HepG2 (cell line): ENCODE data around the gene CLEC16A. TPM values are rescaled to one million over a fixed set of nuclear protein-coding genes. Genes with fewer than 3 reads are reported as not detected.

ENCODE experiments used
- ATAC-seq: fragments of 200-7000 bp; cut with Tn5 transposase; 3 replicates; pipeline ENCODE4 v1.9.1; 2020; ENCODE audit warnings: mild to moderate bottlenecking, moderate library complexity
- BruUV-seq: library from RNA; stranded (reverse); fragments of 400-500 nt; replicated peaks from 2 replicates; lab custom pipeline; 2021; lab: Mats Ljungman, UMichigan
- CTCF ChIA-PET: fragments of 300-600 bp; formaldehyde crosslinking; extraction: SDS; loops from one replicate; lab custom pipeline; 2021; ENCODE audit warnings: low total read pairs, inconsistent platforms, low intra/inter-chr PET ratio; lab: Yijun Ruan, JAX
- POLR2A ChIA-PET: fragments of 350-600 bp; sonication (Branson Sonifier 250); formaldehyde crosslinking; loops from one replicate; lab custom pipeline; 2020; ENCODE audit warnings: antibody characterized with exemption, inconsistent platforms; lab: Yijun Ruan, JAX
- DNase-seq: peaks from one replicate; pipeline ENCODE4 v3.0.0-alpha.2; 2015; ENCODE audit warnings: low spot score
- FAIRE-seq: peaks from 3 replicates; lab custom pipeline; 2011; peaks lifted over from hg19 to GRCh38; lab: Jason Lieb, UNC
- H2AFZ ChIP-seq: one replicate; pipeline ENCODE4 v1.6.1; 2011; ENCODE audit warnings: low read length, inconsistent platforms
- H3K27ac ChIP-seq: fragments of 300-600 bp; 3 replicates; pipeline ENCODE4 v1.8.0; 2011; ENCODE audit warnings: mixed run types, mild to moderate bottlenecking, mixed read lengths, low read length, inconsistent platforms; ENCODE audit not compliant: insufficient read depth; ENCODE audit errors: extremely low read length
- H3K27me3 ChIP-seq, 2 experiments: fragments of 200-600 bp in 1 of 2; 2 replicates in 1 of 2; 3 replicates in 1 of 2; pipeline versions ENCODE4 v1.6.0 to v1.8.0; 2011; ENCODE audit warnings: low read length in 2 of 2, mild to moderate bottlenecking in 2 of 2, moderate library complexity in 2 of 2, inconsistent platforms in 1 of 2; ENCODE audit not compliant: insufficient read depth in 2 of 2, control insufficient read depth in 1 of 2
- H3K36me3 ChIP-seq, 2 experiments: fragments of 200-600 bp in 1 of 2; replicated peaks in 1 of 2; 2 replicates in 1 of 2; 3 replicates in 1 of 2; pipeline versions ENCODE4 v1.5.1 to v1.8.0; 2011; ENCODE audit warnings: low read length in 2 of 2, inconsistent platforms in 1 of 2; ENCODE audit not compliant: insufficient read depth in 2 of 2, control insufficient read depth in 1 of 2
- H3K4me1 ChIP-seq: 2 replicates; pipeline ENCODE4 v1.5.1; 2012; ENCODE audit warnings: low read length, inconsistent platforms; ENCODE audit not compliant: insufficient read depth
- H3K4me2 ChIP-seq: 2 replicates; pipeline ENCODE4 v1.6.0; 2011; ENCODE audit warnings: low read depth, low read length, inconsistent platforms
- H3K4me3 ChIP-seq, 3 experiments: fragments of 200-600 bp in 1 of 3; sonication (generic), shearing (Covaris generic) in 1 of 3; replicated peaks in 1 of 3; 2 replicates each; pipeline ENCODE4 v1.5.1; 2011 to 2016; ENCODE audit warnings: low read length in 3 of 3, inconsistent platforms in 2 of 3, low read depth in 2 of 3, mild to moderate bottlenecking in 2 of 3, control low read depth in 1 of 3, mixed read lengths in 1 of 3; ENCODE audit not compliant: insufficient read depth in 1 of 3
- H3K79me2 ChIP-seq: one replicate; pipeline ENCODE4 v1.6.1; 2011; ENCODE audit warnings: low read length, inconsistent platforms; ENCODE audit not compliant: insufficient read depth
- H3K9ac ChIP-seq: 2 replicates; pipeline ENCODE4 v1.6.0; 2011; ENCODE audit warnings: mild to moderate bottlenecking, low read depth, low read length, inconsistent platforms; ENCODE audit not compliant: insufficient read depth
- H3K9me3 ChIP-seq: 2 replicates; pipeline ENCODE4 v1.5.1; 2012; ENCODE audit warnings: mild to moderate bottlenecking, low read length
- H4K20me1 ChIP-seq: 2 replicates; pipeline ENCODE4 v1.6.0; 2011; ENCODE audit warnings: inconsistent platforms, mild to moderate bottlenecking, low read length, moderate library complexity; ENCODE audit not compliant: insufficient read depth
- ARID5B ChIP-seq: IDR thresholded peaks from 2 replicates; pipeline ENCODE4 v1.4.0; 2020; ENCODE audit warnings: mild to moderate bottlenecking, missing genetic modification reagents
- ARNT2 ChIP-seq: sonication (generic); formaldehyde crosslinking; IDR thresholded peaks from 2 replicates; pipeline ENCODE4 v1.8.0; 2022; ENCODE audit warnings: mild to moderate bottlenecking, low read depth, missing genetic modification reagents, moderate library complexity
- ATF7-NPFF ChIP-seq: sonication (generic); formaldehyde crosslinking; IDR thresholded peaks from 2 replicates; pipeline ENCODE4 v1.8.1; 2023; ENCODE audit warnings: mild to moderate bottlenecking, low read depth, missing genetic modification reagents, moderate library complexity
- BCL3 ChIP-seq: sonication (generic); formaldehyde crosslinking; IDR thresholded peaks from 2 replicates; pipeline ENCODE4 v1.5.1; 2020; ENCODE audit warnings: mild to moderate bottlenecking, missing genetic modification reagents, moderate library complexity
- GTF3A ChIP-seq: sonication (generic); formaldehyde crosslinking; conservative IDR thresholded peaks from 2 replicates; pipeline ENCODE4 v1.4.0; 2020; ENCODE audit warnings: mild to moderate bottlenecking, missing genetic modification reagents
- HMGXB3 ChIP-seq: sonication (generic); formaldehyde crosslinking; IDR thresholded peaks from 2 replicates; pipeline ENCODE4 v1.4.0; 2020; ENCODE audit warnings: missing genetic modification reagents, borderline replicate concordance
- HNRNPL ChIP-seq: fragments of 200-400 bp; formaldehyde crosslinking; IDR thresholded peaks from 2 replicates; pipeline ENCODE4 v1.6.1; 2017; ENCODE audit warnings: mild to moderate bottlenecking, low read depth, low read length
- ZNF274 ChIP-seq: sonication (generic); formaldehyde crosslinking; IDR thresholded peaks from 2 replicates; pipeline ENCODE4 v1.5.1; 2020; ENCODE audit warnings: mild to moderate bottlenecking, missing genetic modification reagents
- ZNF468 ChIP-seq: sonication (generic); formaldehyde crosslinking; IDR thresholded peaks from 2 replicates; pipeline ENCODE4 v1.8.0; 2022; ENCODE audit warnings: mild to moderate bottlenecking, moderate library complexity, missing genetic modification reagents
- ZNF605 ChIP-seq: sonication (generic); formaldehyde crosslinking; IDR thresholded peaks from 2 replicates; pipeline ENCODE4 v1.8.0; 2022; ENCODE audit warnings: mild to moderate bottlenecking, missing genetic modification reagents
- ZNF724P ChIP-seq: sonication (generic); formaldehyde crosslinking; IDR thresholded peaks from 2 replicates; pipeline ENCODE4 v1.8.0; 2022; ENCODE audit warnings: missing genetic modification reagents, borderline replicate concordance
- ZSCAN31 ChIP-seq: sonication (generic); formaldehyde crosslinking; IDR thresholded peaks from 2 replicates; pipeline ENCODE4 v1.5.0; 2020; ENCODE audit warnings: low read depth, mild to moderate bottlenecking, missing genetic modification reagents
- WGBS: methylation state at CpG from one replicate; pipeline ENCODE4 v1.1.6; 2017; ENCODE audit warnings: low lambda C conversion rate; 5-methylcytosine and 5-hydroxymethylcytosine counted together
- in situ Hi-C: cut with HindIII; loops from 2 replicates; pipeline ENCODE4 v1.10.0; 2017; ENCODE audit warnings: low pct_unique_long_range_greater_than_20kb; ENCODE audit not compliant: extremely low pct_ligation_motif_present
- intact Hi-C: fragments of 100-400 bp; cut with micrococcal nuclease; formaldehyde crosslinking; loops from one replicate; pipeline ENCODE4 v1.10.0; 2022; ENCODE audit not compliant: unreplicated experiment
- polyA plus RNA-seq, 8 experiments: library from polyadenylated mRNA; depleted of rRNA in 3 of 8; stranded (reverse) in 7 of 8; unstranded in 1 of 8; fragments of >200 nt; fragmentation: Illumina TruSeq in 4 of 8; extraction: Trizol in 4 of 8; gene quantifications; 2 replicates each; pipeline versions ENCODE4 v1.2.1 to v1.2.3, GENCODE V29; 2011 to 2016; ENCODE audit warnings: low read depth in 4 of 8, missing spikeins in 1 of 8, mixed read lengths in 1 of 8; ENCODE audit not compliant: insufficient read depth in 1 of 8
- total RNA-seq, 5 experiments: library from RNA; depleted of rRNA; stranded (reverse); fragments of >200 nt; fragmentation: Illumina TruSeq; extraction: Trizol; gene quantifications; 2 replicates each; pipeline ENCODE4 v1.2.3, GENCODE V29; 2016; ENCODE audit warnings: low read depth in 1 of 5

The CLEC16A gene
- total and polyA plus RNA-seq, 2 of the 13 experiments (the other 11 are each of a cell fraction or from before 2014, with no cell fraction given): 8.5 to 10.3 TPM

GRCh38 chr16:11067266-11067665, 122.9 kb downstream of the CLEC16A start:
- Histone ChIP-seq H4K20me1 (no peaks in the 10 kb centered on the region), H3K9me3 (no peaks in the 10 kb centered on the region), H3K36me3 (no peaks in the 10 kb centered on the region; a peak in 2 of 5 replicates), H3K4me2 (peak overlapping the region; percentile 52), H2AFZ (no peak overlapping the region), H3K9ac (peak overlapping the region; percentile 4; the same call in 1 of the 2 replicates), H3K4me3 (no peak overlapping the region), H3K27me3 (no peaks in the 10 kb centered on the region), H3K79me2 (no peaks in the 10 kb centered on the region), H3K27ac (peak overlapping the region; percentile 1), H3K4me1 (peaks cover 19% of the 10 kb centered on the region)
- no TSS peak for BruUV-seq
- FAIRE-seq: no peak
- TF ChIP-seq ARNT2 (CRISPR knock-in tag): 0 out of 2 replicates have a peak, but pooled peaks have one; percentile 53
- no peak for TF ChIP-seq BCL3 (CRISPR knock-in tag)
- TF ChIP-seq GTF3A (CRISPR knock-in tag): no peak
- peak; percentile 20; the same call in 1 of the 2 replicates for TF ChIP-seq ZNF274 (CRISPR knock-in tag)
- TF ChIP-seq HNRNPL: no peak
- TF ChIP-seq ZSCAN31: no peak
- no peak for TF ChIP-seq ZNF468 (CRISPR knock-in tag)
- TF ChIP-seq ZNF724P (CRISPR knock-in tag): 0 out of 2 replicates have a peak, but pooled peaks have one; percentile 25
- TF ChIP-seq ZNF605 (CRISPR knock-in tag): no peak
- 0 out of 2 replicates have a peak, but pooled peaks have one; percentile 26 for TF ChIP-seq ATF7-NPFF (CRISPR knock-in tag)
- no peak for TF ChIP-seq HMGXB3 (CRISPR knock-in tag)
- TF ChIP-seq ARID5B (CRISPR knock-in tag): no peak
- intact Hi-C loops: no loop called here
- ChIA-PET CTCF (no interaction called here), POLR2A (interaction anchor here (1.2 kb wide), 2 partner anchors 8 to 189 kb away, joined by 3 to 9 read pairs; partner anchors contain the start of gene SOCS1)
- WGBS: 85% methylated on average over 7 of the region's 7 CpGs
- DNase-seq: no peak
- in situ Hi-C loops: no loop called here
- ATAC-seq: peak; percentile 12; the same call in 2 of the 3 replicates
